Suprapubic skin (tissue), 4 donors: ENCODE measurements around the gene MED27. TPM values are rescaled to one million over a fixed set of nuclear protein-coding genes. Genes with fewer than 3 reads are reported as not detected.

ENCODE experiments used
- DNase-seq, 2 donors: peaks; one replicate each; pipeline ENCODE4 v3.0.0-alpha.2; 2019; ENCODE audit warnings: low spot score in 2 of 2
- H3K27ac ChIP-seq: fragments of 200-600 bp; sonication (generic); one replicate; pipeline ENCODE4 v1.5.1; 2019
- H3K27me3 ChIP-seq: fragments of 200-600 bp; sonication (generic); one replicate; pipeline ENCODE4 v1.5.1; 2019
- H3K36me3 ChIP-seq: fragments of 200-600 bp; sonication (generic); one replicate; pipeline ENCODE4 v1.5.1; 2019
- H3K4me1 ChIP-seq: fragments of 200-600 bp; sonication (generic); one replicate; pipeline ENCODE4 v1.5.1; 2019
- H3K4me3 ChIP-seq: fragments of 200-600 bp; sonication (generic); one replicate; pipeline ENCODE4 v1.5.1; 2019; ENCODE audit warnings: mild to moderate bottlenecking
- H3K9me3 ChIP-seq: fragments of 200-600 bp; sonication (generic); one replicate; pipeline ENCODE4 v1.5.1; 2019
- CTCF ChIP-seq, 2 donors: fragments of 200-600 bp in 1 of 2; fragments of 450-650 bp in 1 of 2; sonication (generic) in 1 of 2; IDR thresholded peaks; one replicate each; pipeline ENCODE4 v1.5.1; 2016 to 2019; ENCODE audit warnings: antibody characterized with exemption in 2 of 2, mild to moderate bottlenecking in 1 of 2, moderate library complexity in 1 of 2
- EP300 ChIP-seq: sonication (generic); formaldehyde crosslinking; IDR thresholded peaks from one replicate; pipeline ENCODE4 v1.6.1; 2017; ENCODE audit warnings: antibody characterized with exemption
- POLR2A ChIP-seq, 2 donors: fragments of 450-650 bp; IDR thresholded peaks; one replicate each; pipeline ENCODE4 v1.6.1; 2017; ENCODE audit warnings: antibody characterized with exemption in 2 of 2, mild to moderate bottlenecking in 2 of 2, moderate library complexity in 2 of 2
- POLR2AphosphoS5 ChIP-seq, 3 donors: sonication (generic); formaldehyde crosslinking; IDR thresholded peaks; one replicate each; pipeline ENCODE4 v1.6.1; 2017; ENCODE audit warnings: antibody characterized with exemption in 3 of 3
- WGBS: methylation state at CpG from one replicate; pipeline ENCODE4 v1.1.5; 2018; 5-methylcytosine and 5-hydroxymethylcytosine counted together
- total RNA-seq, 4 donors: library from RNA; depleted of rRNA; stranded (reverse); fragments of >200 nt; gene quantifications; one replicate each; pipeline ENCODE4 v1.1.0, GENCODE V29; 2016

The MED27 gene
- total RNA-seq, 4 donors from 2014 or later = 12.6 to 20.3 (median 16.0) TPM

GRCh38 chr9:131986576-131986975, 93.1 kb downstream of the MED27 start:
- no peak for TF ChIP-seq EP300
- no peak for TF ChIP-seq POLR2A (IDR thresholded peaks at IDR 0.05)
- no peak for TF ChIP-seq CTCF (IDR thresholded peaks at IDR 0.05)
- no peak for TF ChIP-seq POLR2AphosphoS5 (IDR thresholded peaks at IDR 0.05)
- Histone ChIP-seq H3K27ac (no peak overlapping the region), H3K9me3 (no peaks in the 10 kb centered on the region), H3K36me3 (no peaks in the 10 kb centered on the region), H3K27me3 (no peaks in the 10 kb centered on the region), H3K4me1 (no peaks in the 10 kb centered on the region), H3K4me3 (no peak overlapping the region)
- WGBS = 93% methylated on average over 4 of the region's 4 CpGs
- DNase-seq = no peak

GRCh38 chr9:131986089-131986488, 93.6 kb downstream of the MED27 start:
- TF ChIP-seq EP300 (no peak), CTCF (IDR thresholded peaks at IDR 0.05) (no peak), POLR2A (IDR thresholded peaks at IDR 0.05) (no peak)
- no peak for DNase-seq
- no peak overlapping the region for H3K4me3 ChIP-seq

GRCh38 chr9:131984564-131984963, 95.1 kb downstream of the MED27 start:
- Histone ChIP-seq H3K27me3 (no peaks in the 10 kb centered on the region), H3K4me3 (no peak overlapping the region), H3K4me1 (peaks cover 7% of the 10 kb centered on the region), H3K27ac (no peak overlapping the region), H3K9me3 (no peaks in the 10 kb centered on the region), H3K36me3 (no peaks in the 10 kb centered on the region)
- no peak for DNase-seq
- TF ChIP-seq POLR2AphosphoS5 (IDR thresholded peaks at IDR 0.05) (no peak), EP300 (no peak), POLR2A (IDR thresholded peaks at IDR 0.05) (no peak), CTCF (IDR thresholded peaks at IDR 0.05) (no peak)
- WGBS = 100% methylated on average over 1 of the region's 1 CpG

More at GRCh38 chr9:131986089-131986488, 93.6 kb downstream of the MED27 start:
- 96% methylated on average over 3 of the region's 3 CpGs for WGBS
- no peaks in the 10 kb centered on the region for H3K27me3 ChIP-seq
- peaks cover 3% of the 10 kb centered on the region for H3K4me1 ChIP-seq
- H3K27ac ChIP-seq = no peak overlapping the region
- no peaks in the 10 kb centered on the region for H3K9me3 ChIP-seq
- H3K36me3 ChIP-seq = no peaks in the 10 kb centered on the region

GRCh38 chr9:131982671-131983239, 96.9 kb downstream of the MED27 start:
- H3K4me3 ChIP-seq = no peak overlapping the region
- TF ChIP-seq EP300 = no peak
- TF ChIP-seq POLR2A (IDR thresholded peaks at IDR 0.05) = no peak
- TF ChIP-seq CTCF (IDR thresholded peaks at IDR 0.05) = no peak
- no peak for TF ChIP-seq POLR2AphosphoS5 (IDR thresholded peaks at IDR 0.05)
- H3K4me1 ChIP-seq = peaks cover 7% of the 10 kb centered on the region
- H3K36me3 ChIP-seq = no peaks in the 10 kb centered on the region
- 81% methylated on average over 5 of the region's 5 CpGs for WGBS
- H3K27ac ChIP-seq = no peak overlapping the region
- DNase-seq = no peak
- no peaks in the 10 kb centered on the region for H3K9me3 ChIP-seq
- H3K27me3 ChIP-seq = no peaks in the 10 kb centered on the region

- no peak overlapping the region for H3K27ac ChIP-seq
- H3K36me3 ChIP-seq = no peaks in the 10 kb centered on the region
- peaks cover 7% of the 10 kb centered on the region for H3K4me1 ChIP-seq
- no peak for TF ChIP-seq CTCF (IDR thresholded peaks at IDR 0.05)
- H3K9me3 ChIP-seq = no peaks in the 10 kb centered on the region
- no peaks in the 10 kb centered on the region for H3K27me3 ChIP-seq
- WGBS = 88% methylated on average over 4 of the region's 4 CpGs
- no peak for DNase-seq
- no peak overlapping the region for H3K4me3 ChIP-seq
Measured at GRCh38 chr9:131982102-131982501, 97.6 kb downstream of the MED27 start.
